NCI-H2029 treated with DMSO at 0.1 percent for 48 hours (cell line): Measurements from ENCODE around the gene NPY2R.

Experiments used
- DNase-seq: peaks from one replicate; lab custom pipeline; 2025; lab: John Stamatoyannopoulos, UW

Gene NPY2R

DNA sequence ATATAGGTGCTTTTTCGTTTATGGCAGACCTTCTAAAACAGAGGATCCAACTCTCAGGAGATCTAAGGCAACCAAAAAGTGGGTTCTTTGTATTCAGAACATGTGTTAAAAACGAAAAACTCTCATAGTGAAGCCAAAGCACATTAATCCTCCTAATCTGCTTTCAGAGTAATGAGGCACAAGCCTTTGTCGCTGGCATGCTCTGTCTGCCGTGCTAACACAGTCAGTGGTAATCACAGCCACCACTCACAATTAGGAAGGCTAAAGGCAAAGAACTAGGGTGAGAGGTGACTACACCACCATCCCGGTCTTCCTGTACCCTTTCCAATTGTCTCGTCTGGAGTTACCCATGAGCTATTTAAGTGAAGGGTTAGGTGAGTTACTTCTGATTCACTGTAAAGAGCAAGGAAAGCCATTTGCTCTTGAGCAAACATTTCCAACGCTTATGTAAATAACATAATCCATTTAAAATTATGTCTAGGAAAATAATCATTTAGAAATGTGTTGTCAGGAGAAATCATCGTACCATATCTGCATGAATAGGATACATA is 40.7 kb downstream of the NPY2R start:
- DNase-seq, result no peak

GRCh38 chr4:155252327-155252726 is 43.9 kb downstream of the NPY2R start:
- DNase-seq, result no peak

GRCh38 chr4:155263480-155263879 is 55.0 kb downstream of the NPY2R start:
- DNase-seq, result no peak

DNA sequence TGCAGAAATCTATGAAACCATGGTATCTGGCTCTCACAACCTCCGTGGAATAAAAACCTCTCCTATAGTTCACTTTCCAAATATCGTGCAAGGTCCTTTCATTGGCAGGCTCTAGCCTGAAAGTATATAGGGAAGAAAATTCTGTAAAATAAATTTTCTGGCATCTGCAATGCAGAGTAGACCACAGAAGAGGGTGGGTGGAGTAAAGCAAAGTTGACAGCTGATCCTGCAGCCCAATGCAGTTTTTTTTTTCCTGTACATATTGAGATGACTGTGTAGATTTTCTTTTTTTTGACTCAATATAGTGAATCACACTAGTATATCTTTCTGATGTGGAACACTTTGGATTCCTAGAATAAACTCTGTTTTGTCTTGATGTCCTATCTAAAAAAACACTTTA is 56.7 kb downstream of the NPY2R start:
- no peak for DNase-seq
